IMR-90 (cell line): Measurements from ENCODE around the gene RSBN1. TPM values are rescaled to one million over a fixed set of nuclear protein-coding genes. Genes with fewer than 3 reads are reported as not detected.

Experiments used
- ATAC-seq: fragments of 200-7000 bp; cut with Tn5 transposase; 2 replicates; pipeline ENCODE4 v1.9.1; 2020; ENCODE audit warnings: low read depth, mild to moderate bottlenecking, moderate library complexity
- BruUV-seq: library from RNA; stranded (reverse); fragments of 400-500 nt; replicated peaks from 2 replicates; lab custom pipeline; 2021; lab: Mats Ljungman, UMichigan
- CTCF ChIA-PET: fragments of 300-600 bp; formaldehyde crosslinking; extraction: SDS; loops from one replicate; lab custom pipeline; 2021; ENCODE audit warnings: antibody characterized with exemption; lab: Yijun Ruan, JAX
- POLR2A ChIA-PET: fragments of 300-600 bp; sonication (Branson Sonifier 250); formaldehyde crosslinking; loops from one replicate; lab custom pipeline; 2022; ENCODE audit warnings: antibody characterized with exemption; ENCODE audit not compliant: unreplicated experiment; lab: Charles Lee
- DNase-seq: peaks from one replicate; pipeline ENCODE4 v3.0.0; 2013
- H2AFZ ChIP-seq: replicated peaks from 2 replicates; pipeline ENCODE3; 2013; ENCODE audit warnings: low read length, mild to moderate bottlenecking; ENCODE audit not compliant: poor library complexity
- H2AK5ac ChIP-seq: 2 replicates; pipeline ENCODE4 v1.6.1; 2013; ENCODE audit warnings: low read depth, low read length, inconsistent platforms
- H2AK9ac ChIP-seq: replicated peaks from 2 replicates; pipeline ENCODE3; 2013; ENCODE audit warnings: mild to moderate bottlenecking, low read depth, low read length, moderate library complexity; ENCODE audit not compliant: poor library complexity
- H2BK120ac ChIP-seq: 2 replicates; pipeline ENCODE4 v1.6.1; 2013; ENCODE audit warnings: low read depth, low read length, inconsistent platforms
- H2BK15ac ChIP-seq: 3 replicates; pipeline ENCODE4 v1.6.1; 2013; ENCODE audit warnings: low read depth, low read length, inconsistent platforms
- H2BK20ac ChIP-seq: 2 replicates; pipeline ENCODE4 v1.6.1; 2013; ENCODE audit warnings: low read depth, mild to moderate bottlenecking, inconsistent platforms, low read length, moderate library complexity
- H2BK5ac ChIP-seq: 2 replicates; pipeline ENCODE4 v1.6.1; 2013; ENCODE audit warnings: mild to moderate bottlenecking, low read depth, low read length, inconsistent platforms; ENCODE audit not compliant: poor library complexity, severe bottlenecking
- H3K14ac ChIP-seq: replicated peaks from 2 replicates; pipeline ENCODE4 v1.6.1; 2013; ENCODE audit warnings: low read depth, low read length, inconsistent platforms
- H3K18ac ChIP-seq: 2 replicates; pipeline ENCODE4 v1.6.1; 2013; ENCODE audit warnings: low read depth, low read length, control low read depth
- H3K23ac ChIP-seq: 2 replicates; pipeline ENCODE4 v1.6.1; 2013; ENCODE audit warnings: low read depth, low read length, inconsistent platforms
- H3K27ac ChIP-seq: 2 replicates; pipeline ENCODE4 v1.5.1; 2013; ENCODE audit warnings: mild to moderate bottlenecking, control low read depth, low read length; ENCODE audit not compliant: insufficient read depth
- H3K27me3 ChIP-seq: 2 replicates; pipeline ENCODE4 v1.6.1; 2013; ENCODE audit warnings: low read length; ENCODE audit not compliant: control insufficient read depth, insufficient read depth
- H3K36me3 ChIP-seq: 2 replicates; pipeline ENCODE4 v1.6.1; 2013; ENCODE audit warnings: low read length, mixed read lengths; ENCODE audit not compliant: control insufficient read depth, insufficient read depth
- H3K4ac ChIP-seq: 2 replicates; pipeline ENCODE4 v1.6.1; 2013; ENCODE audit warnings: low read depth, low read length, inconsistent platforms
- H3K4me1 ChIP-seq: 2 replicates; pipeline ENCODE4 v1.6.1; 2013; ENCODE audit warnings: low read length, mixed read lengths; ENCODE audit not compliant: control insufficient read depth, insufficient read depth
- H3K4me2 ChIP-seq: 2 replicates; pipeline ENCODE4 v1.6.1; 2013; ENCODE audit warnings: low read depth, mild to moderate bottlenecking, control low read depth, low read length, moderate library complexity
- H3K4me3 ChIP-seq: 2 replicates; pipeline ENCODE4 v1.5.1; 2013; ENCODE audit warnings: low read depth, mild to moderate bottlenecking, control low read depth, low read length, moderate library complexity; ENCODE audit not compliant: insufficient read depth
- H3K56ac ChIP-seq: 2 replicates; pipeline ENCODE4 v1.6.1; 2013; ENCODE audit warnings: low read length, inconsistent platforms; ENCODE audit not compliant: insufficient read depth; ENCODE audit errors: extremely low read depth
- H3K79me1 ChIP-seq, 2 experiments: 2 replicates each; pipeline ENCODE4 v1.6.1; 2013; ENCODE audit warnings: low read length in 2 of 2, inconsistent platforms in 1 of 2, low read depth in 1 of 2
- H3K9ac ChIP-seq: 2 replicates; pipeline ENCODE4 v1.6.1; 2013; ENCODE audit warnings: low read depth, low read length, control low read depth
- H3K9me1 ChIP-seq: 2 replicates; pipeline ENCODE4 v1.6.1; 2013; ENCODE audit warnings: low read length, inconsistent platforms; ENCODE audit not compliant: insufficient read depth
- H3K9me3 ChIP-seq: 2 replicates; pipeline ENCODE4 v1.6.1; 2013; ENCODE audit warnings: low read length; ENCODE audit not compliant: control insufficient read depth, insufficient read depth
- H4K20me1 ChIP-seq: 2 replicates; pipeline ENCODE4 v1.6.1; 2013; ENCODE audit warnings: low read length, inconsistent platforms; ENCODE audit not compliant: insufficient read depth
- H4K5ac ChIP-seq: 2 replicates; pipeline ENCODE4 v1.6.1; 2013; ENCODE audit warnings: mild to moderate bottlenecking, low read depth, low read length, control low read depth
- H4K8ac ChIP-seq, 2 experiments: 2 replicates each; pipeline ENCODE4 v1.6.1; 2013; ENCODE audit warnings: low read depth in 2 of 2, low read length in 2 of 2, control low read depth in 1 of 2, inconsistent platforms in 1 of 2
- H4K91ac ChIP-seq: 2 replicates; pipeline ENCODE4 v1.6.1; 2013; ENCODE audit warnings: low read depth, low read length, inconsistent platforms; ENCODE audit not compliant: insufficient read depth
- BHLHE40 ChIP-seq: fragments of 150-350 bp; IDR thresholded peaks from 2 replicates; pipeline ENCODE4 v1.6.1; 2016; ENCODE audit warnings: mild to moderate bottlenecking, low read depth, low read length
- CEBPB ChIP-seq: IDR thresholded peaks from 2 replicates; pipeline ENCODE4 v1.6.1; 2012; ENCODE audit warnings: low read depth, low read length, improper control_type of control experiment
- CHD1 ChIP-seq: IDR thresholded peaks from 2 replicates; pipeline ENCODE4 v1.6.1; 2012; ENCODE audit warnings: low read depth, low read length, improper control_type of control experiment
- ELK1 ChIP-seq: fragments of 150-350 bp; IDR thresholded peaks from 2 replicates; pipeline ENCODE4 v1.6.1; 2016; ENCODE audit warnings: low read depth, mild to moderate bottlenecking, low read length, moderate library complexity, borderline replicate concordance
- MAFK ChIP-seq: IDR thresholded peaks from 2 replicates; pipeline ENCODE4 v1.6.1; 2012; ENCODE audit warnings: low read depth, low read length, improper control_type of control experiment
- MAZ ChIP-seq: IDR thresholded peaks from 2 replicates; pipeline ENCODE4 v1.6.1; 2012; ENCODE audit warnings: low read depth, mild to moderate bottlenecking, low read length, improper control_type of control experiment, moderate library complexity, borderline replicate concordance
- MXI1 ChIP-seq: IDR thresholded peaks from 2 replicates; pipeline ENCODE4 v1.6.1; 2012; ENCODE audit warnings: low read depth, mild to moderate bottlenecking, low read length, moderate library complexity, borderline replicate concordance
- NFE2L2 ChIP-seq: fragments of 150-350 bp; IDR thresholded peaks from 2 replicates; pipeline ENCODE4 v1.6.1; 2016; ENCODE audit warnings: low read depth, mild to moderate bottlenecking, low read length
- POLR2A ChIP-seq: IDR thresholded peaks from 2 replicates; pipeline ENCODE4 v1.6.1; 2012; ENCODE audit warnings: mild to moderate bottlenecking, low read depth, low read length
- RAD21 ChIP-seq: IDR thresholded peaks from 2 replicates; pipeline ENCODE4 v1.6.1; 2012; ENCODE audit warnings: low read length, improper control_type of control experiment
- RCOR1 ChIP-seq: IDR thresholded peaks from 2 replicates; pipeline ENCODE4 v1.6.1; 2012; ENCODE audit warnings: mild to moderate bottlenecking, low read length, improper control_type of control experiment; ENCODE audit not compliant: insufficient replicate concordance
- RFX5 ChIP-seq: IDR thresholded peaks from 2 replicates; pipeline ENCODE4 v1.8.0; 2012; ENCODE audit warnings: low read depth, mild to moderate bottlenecking, low read length, moderate library complexity
- SMC3 ChIP-seq: fragments of 150-350 bp; IDR thresholded peaks from 2 replicates; pipeline ENCODE4 v1.6.1; 2016; ENCODE audit warnings: low read depth, mild to moderate bottlenecking, antibody characterized with exemption, low read length, moderate library complexity
- whole genome bisulfite sequencing, 2 experiments: methylation state at CpG; one replicate each; pipeline versions ENCODE4 v1.1.5 to v1.1.7; 2013; ENCODE audit warnings: missing lambda C conversion rate in 2 of 2; ENCODE audit not compliant: insufficient read length in 1 of 2; ENCODE audit errors: extremely low coverage in 2 of 2; 5-methylcytosine and 5-hydroxymethylcytosine counted together
- dilution Hi-C: fragments of 300-500 bp; cut with HindIII; formaldehyde crosslinking; loops from one replicate; pipeline ENCODE4 v1.14.3; 2018; ENCODE audit warnings: low sequenced_read_pairs; ENCODE audit not compliant: unreplicated experiment
- in situ Hi-C: fragments of 300-500 bp; cut with MboI; formaldehyde crosslinking; loops from 3 replicates; pipeline ENCODE4 v1.14.3; 2019; ENCODE audit warnings: low sequenced_read_pairs, inconsistent platforms, mixed read lengths
- intact Hi-C: fragments of 100-400 bp; cut with micrococcal nuclease; formaldehyde crosslinking; loops from 2 replicates; pipeline ENCODE4 v1.10.0; 2022
- polyA plus RNA-seq, 3 experiments: library from polyadenylated mRNA; depleted of rRNA; stranded (reverse); fragments of >200 nt; gene quantifications; 2 replicates each; pipeline ENCODE4 v1.2.3, GENCODE V29; 2012; ENCODE audit warnings: low replicate concordance in 1 of 3
- total RNA-seq: library from RNA; depleted of rRNA; stranded (reverse); fragments of >200 nt; gene quantifications from 2 replicates; pipeline ENCODE4 v1.2.3, GENCODE V29; 2012
- TF ChIP-seq, protein P1 (sequence below): conservative IDR thresholded peaks from 2 replicates; pipeline ENCODE4 v1.5.1; 2012; ENCODE audit warnings: mild to moderate bottlenecking, low read depth, low read length, improper control_type of control experiment

RSBN1 gene
- total and polyA plus RNA-seq, 2 of the 4 experiments (the other 2 are of a cell fraction) = 5.3 to 11.7 TPM

- TF ChIP-seq SMC3 (no peak), NFE2L2 (no peak)
These were observed 46.7 kb downstream of the RSBN1 start (continued) for GRCh38 chr1:113765306-113766230.

GRCh38 chr1:113763661-113764060, 48.6 kb downstream of the RSBN1 start:
- H3K14ac ChIP-seq = no peak overlapping the region
- H2BK15ac ChIP-seq = no peak overlapping the region
- no peaks in the 10 kb centered on the region for H4K20me1 ChIP-seq
- H3K9me3 ChIP-seq = no peaks in the 10 kb centered on the region
- no TSS peak for BruUV-seq
- no peak overlapping the region for H4K5ac ChIP-seq
- ChIA-PET CTCF (no interaction called here), POLR2A (no interaction called here)
- no peak for DNase-seq
- H3K9me1 ChIP-seq = no peaks in the 10 kb centered on the region
- no peak for ATAC-seq
- no peak overlapping the region for H2AK5ac ChIP-seq
- no peak overlapping the region for H3K4ac ChIP-seq
- H2AFZ ChIP-seq = no peak overlapping the region
- H3K4me2 ChIP-seq = no peak overlapping the region
- no peak overlapping the region for H3K4me3 ChIP-seq
- H3K23ac ChIP-seq = no peak overlapping the region
- no peak overlapping the region for H2AK9ac ChIP-seq
- H3K56ac ChIP-seq = no peak overlapping the region
- H2BK20ac ChIP-seq = no peak overlapping the region
- no peak overlapping the region for H3K27ac ChIP-seq
- no peak overlapping the region for H4K91ac ChIP-seq
- no peaks in the 10 kb centered on the region for H3K27me3 ChIP-seq
- dilution Hi-C loops (no loop called here), intact Hi-C loops (no loop called here), in situ Hi-C loops (no loop called here)
- H3K79me1 ChIP-seq = peaks cover 0 to 12% of the 10 kb centered on the region in 2 experiments; a peak in 3 of 4 replicates
- WGBS, 2 experiments = no CpG with 5 or more reads among the region's 2 CpGs
- no peaks in the 10 kb centered on the region for H3K4me1 ChIP-seq
- H2BK5ac ChIP-seq = no peak overlapping the region
- no peak overlapping the region for H3K18ac ChIP-seq
- peaks cover 4% of the 10 kb centered on the region; the same call in 1 of the 2 replicates for H3K36me3 ChIP-seq
- H3K9ac ChIP-seq = no peak overlapping the region
- no peak overlapping the region for H2BK120ac ChIP-seq
- H4K8ac ChIP-seq = no peak overlapping the region
- no peak for TF ChIP-seq RFX5
- TF ChIP-seq CHD1 = no peak
- TF ChIP-seq SMC3 = no peak
- no peak for TF ChIP-seq CEBPB
- TF ChIP-seq BHLHE40 = no peak
- TF ChIP-seq RCOR1 = no peak
- TF ChIP-seq POLR2A = no peak
- no peak for TF ChIP-seq MAFK
- TF ChIP-seq ELK1 = no peak
- TF ChIP-seq RAD21 = no peak
- TF ChIP-seq, protein P1, sequence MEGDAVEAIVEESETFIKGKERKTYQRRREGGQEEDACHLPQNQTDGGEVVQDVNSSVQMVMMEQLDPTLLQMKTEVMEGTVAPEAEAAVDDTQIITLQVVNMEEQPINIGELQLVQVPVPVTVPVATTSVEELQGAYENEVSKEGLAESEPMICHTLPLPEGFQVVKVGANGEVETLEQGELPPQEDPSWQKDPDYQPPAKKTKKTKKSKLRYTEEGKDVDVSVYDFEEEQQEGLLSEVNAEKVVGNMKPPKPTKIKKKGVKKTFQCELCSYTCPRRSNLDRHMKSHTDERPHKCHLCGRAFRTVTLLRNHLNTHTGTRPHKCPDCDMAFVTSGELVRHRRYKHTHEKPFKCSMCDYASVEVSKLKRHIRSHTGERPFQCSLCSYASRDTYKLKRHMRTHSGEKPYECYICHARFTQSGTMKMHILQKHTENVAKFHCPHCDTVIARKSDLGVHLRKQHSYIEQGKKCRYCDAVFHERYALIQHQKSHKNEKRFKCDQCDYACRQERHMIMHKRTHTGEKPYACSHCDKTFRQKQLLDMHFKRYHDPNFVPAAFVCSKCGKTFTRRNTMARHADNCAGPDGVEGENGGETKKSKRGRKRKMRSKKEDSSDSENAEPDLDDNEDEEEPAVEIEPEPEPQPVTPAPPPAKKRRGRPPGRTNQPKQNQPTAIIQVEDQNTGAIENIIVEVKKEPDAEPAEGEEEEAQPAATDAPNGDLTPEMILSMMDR = no peak
- TF ChIP-seq MAZ = no peak
- no peak for TF ChIP-seq MXI1
